Endothelial cell of hepatic sinusoid (primary cell): Measurements from ENCODE around the gene TSHZ1.

Experiments used
- in situ Hi-C: cut with HindIII; loops from 2 replicates; pipeline ENCODE4 v1.10.0; 2017; ENCODE audit warnings: low sequenced_read_pairs

Gene TSHZ1

GRCh38 chr18:75206452-75207309 lies 3.9 kb upstream of the TSHZ1 start:
- in situ Hi-C loops, result no loop called here

GRCh38 chr18:75207310-75208154 lies 3.1 kb upstream of the TSHZ1 start:
- in situ Hi-C loops, result no loop called here

GRCh38 chr18:75208155-75208835 lies 2.3 kb upstream of the TSHZ1 start:
- in situ Hi-C loops, result no loop called here

- in situ Hi-C loops, result no loop called here
These were observed 1.8 kb upstream of the TSHZ1 start for GRCh38 chr18:75208836-75209128.

- in situ Hi-C loops, result no loop called here
These were observed 1.3 kb upstream of the TSHZ1 start, which contains the start of gene PTGR3 for GRCh38 chr18:75209129-75209950. Gene PTGR3 (minus strand): TSS chr18:75209139. CDS start chr18:75209058, 81 bp downstream.

GRCh38 chr18:75209951-75210258 lies 692 bp upstream of the TSHZ1 start:
- in situ Hi-C loops, result no loop called here

GRCh38 chr18:75211002-75211621 lies 515 bp downstream of the TSHZ1 start:
- in situ Hi-C loops, result no loop called here

GRCh38 chr18:75211626-75211952 lies 992 bp downstream of the TSHZ1 start:
- in situ Hi-C loops, result no loop called here

GRCh38 chr18:75211953-75212750 lies 1.6 kb downstream of the TSHZ1 start:
- in situ Hi-C loops, result no loop called here

GRCh38 chr18:75212751-75213090 lies 2.1 kb downstream of the TSHZ1 start:
- in situ Hi-C loops, result no loop called here

- in situ Hi-C loops, result no loop called here
These were observed 3.2 kb downstream of the TSHZ1 start for GRCh38 chr18:75213611-75214331.

- in situ Hi-C loops, result no loop called here
These were observed 3.7 kb downstream of the TSHZ1 start for GRCh38 chr18:75214332-75214690.

GRCh38 chr18:75214766-75215510 lies 4.3 kb downstream of the TSHZ1 start:
- in situ Hi-C loops, result no loop called here

GRCh38 chr18:75215663-75216062 lies 5.1 kb downstream of the TSHZ1 start:
- in situ Hi-C loops, result no loop called here

- in situ Hi-C loops, result no loop called here
These were observed 5.8 kb downstream of the TSHZ1 start for GRCh38 chr18:75216212-75216910.

- in situ Hi-C loops, result no loop called here
These were observed 6.5 kb downstream of the TSHZ1 start for GRCh38 chr18:75216911-75217689.
